Cardiac septum (tissue), 1 donor: ENCODE results near the gene TMSB10. TPM values are rescaled to one million over a fixed set of nuclear protein-coding genes. Genes with fewer than 3 reads are reported as not detected.
"Not testable (repeated sequence)": the region's sequence is repeated elsewhere in the genome, so short reads cannot be mapped to it uniquely, and the experiment has no call there.

Source experiments
- DNase-seq: peaks from one replicate; pipeline ENCODE4 v3.0.0-alpha.2; 2020; ENCODE audit warnings: low spot score
- intact Hi-C: fragments of 100-400 bp; cut with DNase I; formaldehyde crosslinking; loops from one replicate; pipeline ENCODE4 v1.14.0; 2022
- total RNA-seq: library from RNA; stranded (reverse); fragmentation: NEBNext Ultra II Directional; extraction: Animal tissue kit (Norgen Biotek cat#: 25700); gene quantifications from one replicate; pipeline ENCODE4 v1.2.1, GENCODE V29; 2021
- donor health status: DM: no; HTN: no; CAD: no.

TMSB10 gene
- total RNA-seq, 1 donor from 2014 or later = 452 TPM

- DNase-seq = no peak
- intact Hi-C loops = no loop called here
These were observed 7.7 kb upstream of the TMSB10 start for GRCh38 chr2:84897773-84898172.

GRCh38 chr2:84899304-84900204 is 5.9 kb upstream of the TMSB10 start:
- DNase-seq = no peak
- intact Hi-C loops = no loop called here

GRCh38 chr2:84900971-84901370 is 4.5 kb upstream of the TMSB10 start:
- no peak for DNase-seq
- intact Hi-C loops = no loop called here

- no peak for DNase-seq
These were observed 3.8 kb upstream of the TMSB10 start for GRCh38 chr2:84901593-84902120.

GRCh38 chr2:84902526-84902925 is 2.9 kb upstream of the TMSB10 start:
- DNase-seq = no peak
- intact Hi-C loops = no loop called here

More at GRCh38 chr2:84901593-84902120, 3.8 kb upstream of the TMSB10 start:
- intact Hi-C loops = no loop called here

- no peak for DNase-seq
- intact Hi-C loops = loop anchor here (2.0 kb wide), 1 partner anchor 21 kb away; no protein-coding TSS in a partner anchor
These were observed 1.3 kb upstream of the TMSB10 start for GRCh38 chr2:84904151-84904550.

- intact Hi-C loops = loop anchor here (2.0 to 5.0 kb wide), 2 partner anchors 22 to 68 kb away; partner anchors contain the start of gene KCMF1
- peak; percentile 90 for DNase-seq
These were observed 710 bp upstream of the TMSB10 start for GRCh38 chr2:84904717-84905174.

GRCh38 chr2:84906108-84906899 is 848 bp downstream of the TMSB10 start:
- peak; percentile 82 for DNase-seq

GRCh38 chr2:84906900-84907714 is 1.7 kb downstream of the TMSB10 start:
- intact Hi-C loops = loop anchor here (1.0 to 5.0 kb wide), 2 partner anchors 17 to 65 kb away; partner anchors contain the start of gene KCMF1
- peak; percentile 89 for DNase-seq

More at GRCh38 chr2:84906108-84906899, 848 bp downstream of the TMSB10 start:
- intact Hi-C loops = loop anchor here (5.0 kb wide), 1 partner anchor 66 kb away; the partner anchor contains the start of gene KCMF1

GRCh38 chr2:84908948-84909713 is 3.7 kb downstream of the TMSB10 start:
- intact Hi-C loops = loop anchor here (5.0 kb wide), 1 partner anchor 63 kb away; the partner anchor contains the start of gene KCMF1
- no peak for DNase-seq

- no peak for DNase-seq
- intact Hi-C loops = no loop called here
These were observed 5.8 kb downstream of the TMSB10 start for GRCh38 chr2:84911135-84911678.

- DNase-seq = no peak
- intact Hi-C loops = no loop called here
These were observed 7.5 kb downstream of the TMSB10 start for GRCh38 chr2:84912984-84913383.

GRCh38 chr2:84914334-84914733 is 8.9 kb downstream of the TMSB10 start:
- intact Hi-C loops = no loop called here
- DNase-seq = no peak

GRCh38 chr2:84915675-84916074 is 10.2 kb downstream of the TMSB10 start:
- intact Hi-C loops = not testable (repeated sequence)

GRCh38 chr2:84917821-84918220 is 12.4 kb downstream of the TMSB10 start:
- DNase-seq, intact Hi-C loops: not testable (repeated sequence)

More at GRCh38 chr2:84915675-84916074, 10.2 kb downstream of the TMSB10 start:
- not testable (repeated sequence) for DNase-seq

GRCh38 chr2:84918430-84918829 is 13.0 kb downstream of the TMSB10 start:
- intact Hi-C loops = no loop called here
- no peak for DNase-seq

GRCh38 chr2:84919885-84920580 is 14.6 kb downstream of the TMSB10 start:
- intact Hi-C loops = loop anchor here (10.0 kb wide), 1 partner anchor 365 kb away; no protein-coding TSS in a partner anchor
- no peak for DNase-seq
